Right renal pelvis (tissue), 4 donors: ENCODE results near the gene KCNG2. TPM values are rescaled to one million over a fixed set of nuclear protein-coding genes. Genes with fewer than 3 reads are reported as not detected.

Experiments used
- DNase-seq, 4 donors: peaks; one replicate each; pipeline ENCODE4 v3.0.0-alpha.2; 2013; ENCODE audit warnings: low read depth in 4 of 4, low spot score in 3 of 4, missing footprints in 1 of 4
- polyA plus RNA-seq, 4 donors: library from polyadenylated mRNA; unstranded; fragments of 120-200 nt; gene quantifications; one replicate each; pipeline ENCODE4 v1.2.1, GENCODE V29; 2013; ENCODE audit not compliant: insufficient read length in 4 of 4

KCNG2 gene
- polyA plus RNA-seq, 4 donors = 0.13 to 0.52 (median 0.15) TPM

DNA sequence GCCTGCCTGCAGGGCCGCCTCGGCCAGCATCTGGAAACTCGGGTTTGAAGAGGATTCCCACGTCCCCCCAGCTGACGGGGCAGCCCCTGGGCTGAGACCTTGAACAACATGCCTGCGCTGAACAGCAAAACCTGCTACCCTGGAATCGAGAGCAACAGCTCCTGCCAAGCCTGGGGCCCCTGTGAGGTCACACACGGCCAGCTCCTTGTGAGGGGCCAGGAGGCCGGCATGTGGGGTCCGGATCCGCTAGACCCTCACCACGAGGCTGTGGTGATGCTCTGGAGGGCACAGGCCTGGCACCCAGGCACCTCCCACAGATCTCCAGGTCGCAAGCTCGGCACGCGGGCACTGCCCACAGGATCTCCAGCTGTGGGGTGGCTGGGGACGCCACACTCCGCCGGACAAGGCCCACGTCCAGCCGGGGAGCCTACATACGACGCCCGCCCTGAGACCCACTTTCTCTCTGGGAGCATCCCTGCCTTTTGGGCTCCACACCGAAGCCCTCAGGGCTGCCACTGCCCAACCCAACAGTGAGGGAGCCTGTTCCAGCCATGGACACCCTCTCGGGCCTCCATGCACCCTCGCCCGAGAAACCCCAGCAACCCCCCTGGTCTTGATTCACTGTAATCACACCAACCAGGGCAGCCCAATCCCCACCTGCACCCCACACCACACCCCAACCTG lies 119.6 kb downstream of the KCNG2 start:
- no peak for DNase-seq

- no peak for DNase-seq
Measured at GRCh38 chr18:79917853-79918614, 120.3 kb downstream of the KCNG2 start.

- no peak for DNase-seq
Measured at GRCh38 chr18:79918615-79919011, 120.9 kb downstream of the KCNG2 start.

- no peak for DNase-seq
Measured at GRCh38 chr18:79919089-79919488, 121.4 kb downstream of the KCNG2 start.

- no peak for DNase-seq
Measured at GRCh38 chr18:79921984-79922965, 124.5 kb downstream of the KCNG2 start.

DNA sequence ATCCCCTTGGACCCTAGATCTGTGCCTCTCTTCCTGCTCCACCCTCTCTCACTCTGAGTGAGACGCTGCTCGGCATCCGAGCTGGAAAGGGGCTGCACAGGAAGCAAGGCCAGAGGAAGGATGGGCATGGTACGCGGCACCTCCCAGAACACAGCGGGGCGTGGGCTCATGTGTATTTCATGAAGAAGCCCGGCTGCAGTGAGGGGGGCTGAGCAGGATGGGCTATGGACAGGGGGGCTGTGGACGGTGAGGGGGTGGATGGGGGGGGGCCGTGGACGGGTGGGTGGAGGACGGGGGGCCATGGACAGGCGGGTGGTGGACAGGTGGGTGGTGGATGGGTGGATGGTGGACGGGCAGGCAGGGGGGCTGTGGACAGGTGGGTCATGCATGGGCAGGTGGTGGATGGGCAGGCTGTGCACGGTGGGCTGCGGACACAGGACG lies 125.3 kb downstream of the KCNG2 start:
- DNase-seq = no peak

- DNase-seq = no peak
Measured at GRCh38 chr18:79923896-79924585, 126.3 kb downstream of the KCNG2 start.

GRCh38 chr18:79924814-79925731 lies 127.3 kb downstream of the KCNG2 start:
- no peak for DNase-seq

DNA sequence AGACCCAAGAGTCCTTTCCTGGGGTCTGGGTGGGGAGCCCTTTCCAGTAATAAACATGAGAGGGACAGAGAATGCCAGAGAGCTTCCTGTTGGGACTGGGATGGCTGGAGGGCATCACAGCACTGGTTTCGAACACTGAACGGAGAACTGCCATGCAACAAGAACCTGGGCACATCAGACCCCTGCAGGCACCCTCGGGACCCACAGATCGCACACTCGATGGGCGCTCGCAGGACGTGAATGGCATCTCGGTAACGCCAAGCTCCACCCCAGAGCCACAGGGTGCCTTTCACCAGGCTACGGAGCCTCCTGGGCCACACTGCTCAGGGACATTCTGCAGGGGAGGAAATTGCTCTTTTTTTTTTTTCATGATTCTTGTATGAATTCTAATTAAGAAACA lies 128.6 kb downstream of the KCNG2 start:
- no peak for DNase-seq

GRCh38 chr18:79926715-79927606 lies 129.2 kb downstream of the KCNG2 start:
- no peak for DNase-seq

- DNase-seq = no peak
Measured at GRCh38 chr18:79927607-79928562, 130.1 kb downstream of the KCNG2 start.

GRCh38 chr18:79928563-79928960 lies 130.8 kb downstream of the KCNG2 start:
- DNase-seq = no peak

DNA sequence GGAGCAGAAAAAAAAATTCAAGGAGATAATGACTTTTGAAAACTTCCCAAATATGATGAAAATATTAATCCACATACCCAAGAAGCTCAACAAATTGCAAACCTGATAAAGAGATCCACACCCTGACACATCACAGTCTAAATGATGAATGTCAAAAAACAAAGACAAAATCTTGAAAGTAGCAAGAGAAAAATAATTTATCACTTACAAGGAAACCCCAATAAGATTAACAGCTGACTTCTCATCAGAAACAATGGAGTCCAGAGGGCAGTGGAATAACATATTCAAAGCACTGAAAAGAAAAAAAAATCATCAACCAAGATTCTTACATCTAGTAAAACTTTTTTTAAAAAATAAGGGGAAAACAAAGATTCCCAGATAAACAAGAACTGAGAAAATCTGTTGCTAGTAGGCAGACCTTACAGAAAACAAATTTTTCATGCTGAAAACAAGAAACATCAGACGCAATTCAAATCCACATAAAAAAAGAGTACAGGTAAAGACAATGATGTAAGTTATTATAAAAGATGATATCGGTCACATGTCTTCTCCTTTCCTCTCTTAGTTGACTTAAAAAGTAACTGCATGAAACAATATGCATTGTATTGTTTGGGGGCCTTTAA lies 132.4 kb downstream of the KCNG2 start:
- no peak for DNase-seq

GRCh38 chr18:79931475-79931874 lies 133.7 kb downstream of the KCNG2 start:
- no peak for DNase-seq

DNA sequence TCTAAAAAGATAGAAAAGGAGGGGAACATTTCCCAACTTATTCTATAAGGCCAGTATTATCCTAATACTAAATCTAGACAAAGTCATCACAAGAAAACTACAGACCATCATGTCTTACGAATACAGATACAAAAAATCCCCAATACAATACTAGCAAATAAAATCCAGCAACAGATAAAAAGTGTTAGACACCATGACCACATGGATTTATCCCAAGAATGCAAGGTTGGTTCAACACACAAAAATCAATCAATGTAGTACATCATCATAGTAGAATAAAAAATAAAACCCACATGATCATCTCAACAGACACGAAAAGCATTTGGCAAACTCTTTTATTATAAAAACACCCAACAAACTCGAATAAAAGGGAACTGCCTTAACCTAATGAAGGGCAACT lies 135.2 kb downstream of the KCNG2 start:
- no peak for DNase-seq

GRCh38 chr18:79933765-79934164 lies 136.0 kb downstream of the KCNG2 start:
- DNase-seq = no peak
